Mesendoderm (in vitro differentiated cells): ENCODE data around the gene GOLGA6C.
"Not testable (repeated sequence)": the region's sequence is repeated elsewhere in the genome, so short reads cannot be mapped to it uniquely, and the experiment has no call there.

Source experiments
- DNase-seq: peaks from one replicate; pipeline ENCODE4 v3.0.0; 2013
- H2AK5ac ChIP-seq: 2 replicates; pipeline ENCODE4 v1.6.1; 2013; ENCODE audit warnings: low read length, inconsistent platforms
- H2BK120ac ChIP-seq: 2 replicates; pipeline ENCODE4 v1.6.1; 2013; ENCODE audit warnings: low read depth, mild to moderate bottlenecking, low read length, moderate library complexity, mixed read lengths
- H2BK15ac ChIP-seq: replicated peaks from 2 replicates; pipeline ENCODE4 v1.6.1; 2013; ENCODE audit warnings: low read depth, mild to moderate bottlenecking, moderate library complexity
- H2BK5ac ChIP-seq: 2 replicates; pipeline ENCODE4 v1.6.1; 2013; ENCODE audit warnings: low read length, inconsistent platforms
- H3K18ac ChIP-seq: 2 replicates; pipeline ENCODE4 v1.6.1; 2013; ENCODE audit warnings: mild to moderate bottlenecking, low read length, mixed read lengths
- H3K23ac ChIP-seq: one replicate; pipeline ENCODE4 v1.6.1; 2013; ENCODE audit warnings: low read length
- H3K27ac ChIP-seq: 2 replicates; pipeline ENCODE4 v1.5.1; 2013; ENCODE audit warnings: low read depth, mild to moderate bottlenecking, inconsistent platforms, low read length, moderate library complexity
- H3K27me3 ChIP-seq: 2 replicates; pipeline ENCODE4 v1.6.1; 2013; ENCODE audit warnings: low read length, control low read depth, mild to moderate bottlenecking, inconsistent platforms; ENCODE audit not compliant: insufficient read depth, poor library complexity
- H3K36me3 ChIP-seq: 2 replicates; pipeline ENCODE4 v1.6.1; 2013; ENCODE audit warnings: low read length, inconsistent platforms; ENCODE audit not compliant: control insufficient read depth, insufficient read depth
- H3K4ac ChIP-seq: one replicate; pipeline ENCODE4 v1.6.1; 2013; ENCODE audit warnings: low read depth, mild to moderate bottlenecking, low read length, moderate library complexity
- H3K4me1 ChIP-seq: 2 replicates; pipeline ENCODE4 v1.6.1; 2013; ENCODE audit warnings: low read depth, low read length, inconsistent platforms; ENCODE audit not compliant: control insufficient read depth
- H3K4me2 ChIP-seq: 2 replicates; pipeline ENCODE4 v1.6.1; 2013; ENCODE audit warnings: low read length
- H3K4me3 ChIP-seq: 2 replicates; pipeline ENCODE4 v1.5.1; 2013; ENCODE audit warnings: mild to moderate bottlenecking, low read length
- H3K56ac ChIP-seq: one replicate; pipeline ENCODE4 v1.6.1; 2013; ENCODE audit warnings: low read length
- H3K79me1 ChIP-seq: 2 replicates; pipeline ENCODE4 v1.6.1; 2013; ENCODE audit warnings: low read length, inconsistent platforms
- H3K79me2 ChIP-seq: 2 replicates; pipeline ENCODE4 v1.6.1; 2013; ENCODE audit warnings: mild to moderate bottlenecking, low read length; ENCODE audit not compliant: control insufficient read depth, insufficient read depth
- H3K9ac ChIP-seq: 2 replicates; pipeline ENCODE4 v1.6.1; 2013; ENCODE audit warnings: low read length, inconsistent platforms
- H4K5ac ChIP-seq: one replicate; pipeline ENCODE4 v1.6.1; 2013; ENCODE audit warnings: low read length
- H4K8ac ChIP-seq: one replicate; pipeline ENCODE4 v1.6.1; 2013; ENCODE audit warnings: low read depth, mild to moderate bottlenecking, control low read depth, low read length, moderate library complexity
- WGBS: extraction: QIAGEN DNeasy Blood & Tissue Kit; methylation state at CpG from one replicate; pipeline ENCODE4 v1.1.7; 2013; ENCODE audit warnings: low lambda C conversion rate, missing lambda C conversion rate; ENCODE audit not compliant: insufficient coverage; ENCODE audit errors: extremely low coverage; 5-methylcytosine and 5-hydroxymethylcytosine counted together

The GOLGA6C gene

DNA sequence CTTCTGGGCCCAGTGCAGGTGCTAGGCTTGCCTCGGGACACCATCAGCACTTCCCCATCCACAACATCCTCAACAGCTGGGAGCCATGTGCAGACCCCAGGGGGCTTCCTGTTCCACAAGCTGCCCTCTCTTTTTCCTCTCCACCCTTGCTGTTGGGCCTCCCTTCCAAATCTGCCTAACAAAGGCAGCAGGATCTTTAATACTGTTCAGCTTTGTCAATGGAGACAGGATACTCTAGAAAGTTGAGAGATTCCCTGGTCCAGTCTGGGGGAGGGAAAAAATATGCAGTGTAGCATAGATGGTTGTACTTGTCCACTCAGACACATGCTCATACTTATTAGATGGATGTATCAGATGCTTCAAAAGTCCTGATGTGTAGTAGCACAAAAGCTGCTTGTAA lies 20.4 kb downstream of the GOLGA6C start:
- H2BK120ac ChIP-seq, H3K4me2 ChIP-seq, H3K4me1 ChIP-seq, H3K18ac ChIP-seq, H2BK15ac ChIP-seq, H3K27ac ChIP-seq, H3K9ac ChIP-seq, H3K27me3 ChIP-seq, H3K79me2 ChIP-seq, H2AK5ac ChIP-seq, H3K4ac ChIP-seq, H3K56ac ChIP-seq, H3K79me1 ChIP-seq, H4K5ac ChIP-seq, H3K4me3 ChIP-seq, H4K8ac ChIP-seq, H2BK5ac ChIP-seq, H3K36me3 ChIP-seq, H3K23ac ChIP-seq: not testable (repeated sequence)
- DNase-seq = peak; percentile 19
- WGBS = no CpG with 5 or more reads among the region's 1 CpG

DNA sequence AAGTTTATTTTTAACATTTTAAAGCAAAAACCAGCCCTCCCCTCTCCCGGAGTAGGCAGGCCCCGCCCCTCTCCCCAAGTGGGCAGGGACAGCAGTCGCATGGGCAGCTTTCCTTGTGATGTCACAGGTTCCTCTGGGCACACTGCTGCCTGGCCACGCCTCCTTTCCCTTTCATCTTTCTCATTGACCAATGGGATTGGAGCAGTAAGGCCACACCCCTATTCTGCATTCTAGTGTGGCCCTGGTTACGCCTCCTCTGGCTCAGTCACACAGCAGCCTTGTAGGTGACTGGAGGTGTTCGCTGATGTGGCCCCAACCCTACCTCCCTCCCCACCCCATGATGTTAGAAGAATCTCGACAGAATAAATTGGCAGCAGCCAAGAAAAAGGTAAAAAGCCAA lies 24.4 kb downstream of the GOLGA6C start, which contains the start of gene GOLGA6D:
Gene GOLGA6D (plus strand): TSS at position 264 of the 400 bp plus-strand sequence. CDS start 41 bp downstream, at position 305.
- H2AK5ac ChIP-seq, DNase-seq: not testable (repeated sequence)
- no CpG with 5 or more reads among the region's 7 CpGs for WGBS

DNA sequence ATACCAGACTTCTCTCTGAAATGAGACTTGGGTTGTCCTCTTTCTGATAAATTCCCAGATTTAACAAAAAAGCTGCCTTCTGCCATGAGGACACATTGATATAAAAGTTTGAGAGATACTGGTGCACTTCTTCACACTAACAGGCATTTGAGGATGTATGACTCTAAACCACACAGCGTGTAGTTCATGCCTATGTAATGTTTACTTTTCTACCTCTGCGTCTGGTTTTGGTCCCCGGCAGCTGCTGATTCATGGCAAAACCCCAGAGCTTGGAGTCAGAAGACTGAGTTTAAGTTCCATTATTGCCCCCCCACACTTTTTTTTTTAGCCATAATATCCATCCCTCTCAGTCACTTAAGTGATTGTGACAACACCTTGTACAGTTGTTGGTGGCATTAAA lies 26.0 kb downstream of the GOLGA6C start:
- not testable (repeated sequence) for H3K18ac ChIP-seq, H3K4me3 ChIP-seq, H2BK120ac ChIP-seq, H2AK5ac ChIP-seq, H3K36me3 ChIP-seq, H3K79me2 ChIP-seq, H3K4me1 ChIP-seq, H2BK5ac ChIP-seq, H4K8ac ChIP-seq, H3K9ac ChIP-seq, H3K79me1 ChIP-seq, H3K4ac ChIP-seq, H4K5ac ChIP-seq, H3K23ac ChIP-seq, H3K56ac ChIP-seq, H2BK15ac ChIP-seq, H3K27ac ChIP-seq, DNase-seq, H3K27me3 ChIP-seq, H3K4me2 ChIP-seq
- WGBS = no CpG with 5 or more reads among the region's 3 CpGs

More for the DNA sequence above, 24.4 kb downstream of the GOLGA6C start, which contains the start of gene GOLGA6D:
- H3K56ac ChIP-seq, H3K4ac ChIP-seq, H2BK5ac ChIP-seq, H3K27me3 ChIP-seq, H3K18ac ChIP-seq, H3K36me3 ChIP-seq, H3K9ac ChIP-seq, H3K27ac ChIP-seq, H3K4me3 ChIP-seq, H4K5ac ChIP-seq, H3K4me1 ChIP-seq, H3K79me1 ChIP-seq, H3K23ac ChIP-seq, H3K79me2 ChIP-seq, H3K4me2 ChIP-seq, H2BK120ac ChIP-seq, H2BK15ac ChIP-seq, H4K8ac ChIP-seq: not testable (repeated sequence)

DNA sequence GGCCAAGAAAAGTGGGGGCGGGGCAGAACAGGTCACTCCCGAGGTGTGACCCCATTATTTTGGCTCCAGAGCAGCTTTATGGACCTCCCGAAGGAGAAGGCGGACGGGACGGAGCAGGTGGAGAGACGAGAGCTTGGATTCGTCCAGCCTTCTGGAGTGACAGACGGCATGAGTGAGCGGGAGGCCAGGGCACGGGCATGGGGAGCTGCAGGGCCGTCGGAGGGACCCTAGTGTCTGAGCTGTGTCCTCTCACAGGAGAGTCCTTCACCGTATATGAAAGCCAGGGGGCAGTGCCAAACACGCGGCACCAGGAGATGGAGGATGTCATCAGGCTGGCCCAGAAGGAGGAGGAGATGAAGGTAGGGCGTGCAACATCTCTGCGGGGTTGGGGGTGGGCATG lies 35.5 kb downstream of the GOLGA6C start:
- not testable (repeated sequence) for H3K79me1 ChIP-seq, H3K4me2 ChIP-seq, H3K4me3 ChIP-seq, H2BK15ac ChIP-seq, H4K5ac ChIP-seq, H3K27ac ChIP-seq, DNase-seq, H4K8ac ChIP-seq, H2AK5ac ChIP-seq, H3K4me1 ChIP-seq, H3K18ac ChIP-seq, H3K36me3 ChIP-seq, H3K9ac ChIP-seq, H3K4ac ChIP-seq, H3K27me3 ChIP-seq, H3K79me2 ChIP-seq, H3K23ac ChIP-seq, H3K56ac ChIP-seq, H2BK5ac ChIP-seq, H2BK120ac ChIP-seq
- no CpG with 5 or more reads among the region's 18 CpGs for WGBS

DNA sequence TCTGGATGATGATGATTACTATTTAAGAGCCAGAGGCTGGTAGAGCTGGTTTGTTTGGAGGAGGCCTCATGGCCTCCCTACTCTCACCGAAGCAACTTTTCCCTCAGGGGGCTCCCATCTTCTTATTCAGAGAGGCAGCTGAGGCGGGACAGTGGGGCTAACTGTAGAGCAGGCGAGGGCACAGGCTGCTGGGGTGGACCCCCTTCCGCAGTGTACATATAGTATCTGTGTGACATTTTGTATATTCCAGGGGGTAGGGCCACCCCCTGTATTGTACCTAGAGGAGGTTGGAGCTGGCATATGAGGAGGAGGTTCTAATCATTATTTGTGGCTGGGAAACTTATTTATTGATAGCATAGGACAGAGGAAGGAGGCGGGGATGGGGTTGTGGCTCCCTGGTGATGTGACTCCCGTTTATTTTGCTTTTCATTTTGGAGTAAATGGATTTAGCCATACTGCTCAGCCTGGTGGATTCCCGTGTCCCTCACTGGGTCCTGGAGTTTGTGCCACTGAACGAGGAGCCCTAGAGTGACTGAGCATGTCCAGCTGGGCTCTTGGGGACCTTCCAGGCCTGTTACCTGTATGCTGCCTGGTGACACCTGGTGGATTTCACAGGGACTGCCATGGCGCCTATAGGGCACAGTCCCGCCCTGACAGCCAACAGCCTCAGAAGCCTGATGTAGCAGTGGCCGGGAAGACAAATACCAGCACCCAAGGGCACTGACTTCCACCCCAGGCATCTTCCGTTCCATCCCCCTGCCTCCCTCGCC lies 40.6 kb downstream of the GOLGA6C start:
- not testable (repeated sequence) for H3K4me2 ChIP-seq, H2BK120ac ChIP-seq, H2AK5ac ChIP-seq, H3K56ac ChIP-seq, H3K79me1 ChIP-seq, H3K23ac ChIP-seq, H3K9ac ChIP-seq, H3K27ac ChIP-seq, DNase-seq, H3K4ac ChIP-seq, H3K79me2 ChIP-seq, H4K8ac ChIP-seq, H3K18ac ChIP-seq, H3K36me3 ChIP-seq, H3K4me1 ChIP-seq, H2BK15ac ChIP-seq, H2BK5ac ChIP-seq, H3K27me3 ChIP-seq, H4K5ac ChIP-seq, H3K4me3 ChIP-seq
- WGBS = no CpG with 5 or more reads among the region's 13 CpGs

DNA sequence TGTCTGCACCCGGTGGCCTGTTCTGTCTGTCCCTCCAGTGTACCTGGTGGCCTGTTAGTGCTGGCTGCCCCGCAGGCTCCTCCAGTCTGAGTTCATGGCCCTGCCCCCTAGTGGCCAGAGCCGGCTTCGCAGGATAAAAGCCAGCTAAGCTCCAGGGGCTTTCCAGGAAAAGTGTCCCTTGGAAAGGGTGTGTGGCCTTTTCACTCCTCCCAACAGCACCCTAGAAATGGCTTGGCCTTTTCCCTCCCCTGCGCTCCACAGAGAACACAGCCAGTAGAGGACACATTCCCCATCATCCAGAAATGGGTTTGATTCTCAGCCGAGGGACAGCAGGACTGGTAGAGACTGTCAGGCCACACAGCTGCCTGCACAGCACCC lies 41.2 kb downstream of the GOLGA6C start:
- DNase-seq, H3K79me2 ChIP-seq, H3K4ac ChIP-seq, H3K27me3 ChIP-seq, H3K79me1 ChIP-seq, H3K4me3 ChIP-seq, H3K23ac ChIP-seq, H3K36me3 ChIP-seq, H2BK5ac ChIP-seq, H3K27ac ChIP-seq, H3K56ac ChIP-seq, H3K18ac ChIP-seq, H3K4me1 ChIP-seq, H3K4me2 ChIP-seq, H2BK15ac ChIP-seq, H2BK120ac ChIP-seq, H3K9ac ChIP-seq, H2AK5ac ChIP-seq, H4K8ac ChIP-seq, H4K5ac ChIP-seq: not testable (repeated sequence)
- no CpG with 5 or more reads among the region's 6 CpGs for WGBS
